ENCODE results near the gene NPHS2. TPM values are rescaled to one million over a fixed set of nuclear protein-coding genes. Genes with fewer than 3 reads are reported as not detected.

NPHS2 gene
- total RNA-seq, 1 experiment from 2014 or later, result not detected

GRCh38 chr1:179550746-179551682 is 24.7 kb downstream of the NPHS2 start:
- intact Hi-C loops (cut with micrococcal nuclease), result no loop called here
- Histone ChIP-seq H3K9ac (ENCODE audit: low read length) (no peak overlapping the region), H3K79me2 (ENCODE audit: insufficient read depth, low read length) (no peaks in the 10 kb centered on the region), H3K36me3 (ENCODE audit: control insufficient read depth in 1 of 2, insufficient read depth in 2 of 2, low read length in 2 of 2) (no peaks in the 10 kb centered on the region), H3K4me1 (ENCODE audit: control insufficient read depth in 1 of 2, insufficient read depth in 2 of 2, low read length in 2 of 2) (peaks cover 0 to 12% of the 10 kb centered on the region in 2 experiments; a peak in 1 of 4 replicates), H3K9me3 (ENCODE audit: control insufficient read depth in 1 of 2, insufficient read depth in 1 of 2, low read depth in 1 of 2, low read length in 2 of 2) (no peaks in the 10 kb centered on the region), H3K27ac (ENCODE audit: low read depth, low read length) (no peak overlapping the region), H3K9me2 (ENCODE audit: insufficient read depth) (no peaks in the 10 kb centered on the region), H3K4me2 (ENCODE audit: low read length) (0 out of 2 replicates have a peak overlapping the region, but pooled peaks have one; percentile 3), H3K27me3 (ENCODE audit: insufficient read depth, low read length) (no peaks in the 10 kb centered on the region), H2AFZ (ENCODE audit: low read depth, low read length, poor library complexity, severe bottlenecking) (no peak overlapping the region), H3K4me3 (replicated peaks in 1 of 2; ENCODE audit: low read depth in 1 of 2, low read length in 2 of 2) (no peak overlapping the region), H4K20me1 (ENCODE audit: insufficient read depth) (no peaks in the 10 kb centered on the region)
- BruUV-seq (replicated peaks), result no TSS peak
- TF ChIP-seq, protein P1, sequence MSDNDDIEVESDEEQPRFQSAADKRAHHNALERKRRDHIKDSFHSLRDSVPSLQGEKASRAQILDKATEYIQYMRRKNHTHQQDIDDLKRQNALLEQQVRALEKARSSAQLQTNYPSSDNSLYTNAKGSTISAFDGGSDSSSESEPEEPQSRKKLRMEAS (IDR thresholded peaks at IDR 0.05), result no peak
- TF ChIP-seq SRF (IDR thresholded peaks at IDR 0.05; ENCODE audit: low read depth) (no peak), TCF7L2 (IDR thresholded peaks at IDR 0.05; ENCODE audit: borderline replicate concordance, extremely low read depth, insufficient read depth, insufficient read length) (no peak), ELF1 (IDR thresholded peaks at IDR 0.05; ENCODE audit: borderline replicate concordance, low read depth) (no peak), SP1 (IDR thresholded peaks at IDR 0.05; ENCODE audit: low read depth) (no peak), EGR1 (IDR thresholded peaks at IDR 0.05; ENCODE audit: low read depth) (no peak), ZFX (IDR thresholded peaks at IDR 0.05) (no peak), EZH2 (IDR thresholded peaks at IDR 0.05) (no peak), ZNF274 (IDR thresholded peaks at IDR 0.05; ENCODE audit: low read depth, low read length) (no peak), EZH2phosphoT487 (IDR thresholded peaks at IDR 0.05; ENCODE audit: borderline replicate concordance) (no peak), FOSL1 (IDR thresholded peaks at IDR 0.05; ENCODE audit: low read depth) (peak; percentile 18; the same call in 1 of the 2 replicates), RAD21 (IDR thresholded peaks at IDR 0.05; ENCODE audit: low read depth) (no peak), CBX3 (IDR thresholded peaks at IDR 0.05; ENCODE audit: low read depth) (no peak), REST (IDR thresholded peaks at IDR 0.05; ENCODE audit: low read depth) (no peak), JUND (IDR thresholded peaks at IDR 0.05) (0 out of 2 replicates have a peak, but pooled peaks have one; percentile 12)
- TF ChIP-seq, protein P2, sequence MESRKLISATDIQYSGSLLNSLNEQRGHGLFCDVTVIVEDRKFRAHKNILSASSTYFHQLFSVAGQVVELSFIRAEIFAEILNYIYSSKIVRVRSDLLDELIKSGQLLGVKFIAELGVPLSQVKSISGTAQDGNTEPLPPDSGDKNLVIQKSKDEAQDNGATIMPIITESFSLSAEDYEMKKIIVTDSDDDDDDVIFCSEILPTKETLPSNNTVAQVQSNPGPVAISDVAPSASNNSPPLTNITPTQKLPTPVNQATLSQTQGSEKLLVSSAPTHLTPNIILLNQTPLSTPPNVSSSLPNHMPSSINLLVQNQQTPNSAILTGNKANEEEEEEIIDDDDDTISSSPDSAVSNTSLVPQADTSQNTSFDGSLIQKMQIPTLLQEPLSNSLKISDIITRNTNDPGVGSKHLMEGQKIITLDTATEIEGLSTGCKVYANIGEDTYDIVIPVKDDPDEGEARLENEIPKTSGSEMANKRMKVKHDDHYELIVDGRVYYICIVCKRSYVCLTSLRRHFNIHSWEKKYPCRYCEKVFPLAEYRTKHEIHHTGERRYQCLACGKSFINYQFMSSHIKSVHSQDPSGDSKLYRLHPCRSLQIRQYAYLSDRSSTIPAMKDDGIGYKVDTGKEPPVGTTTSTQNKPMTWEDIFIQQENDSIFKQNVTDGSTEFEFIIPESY (IDR thresholded peaks at IDR 0.05; ENCODE audit: extremely low read depth, insufficient replicate concordance, low read length), result no peak
- TF ChIP-seq, protein P3, sequence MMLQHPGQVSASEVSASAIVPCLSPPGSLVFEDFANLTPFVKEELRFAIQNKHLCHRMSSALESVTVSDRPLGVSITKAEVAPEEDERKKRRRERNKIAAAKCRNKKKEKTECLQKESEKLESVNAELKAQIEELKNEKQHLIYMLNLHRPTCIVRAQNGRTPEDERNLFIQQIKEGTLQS (IDR thresholded peaks at IDR 0.05), result no peak
- ChIA-PET CTCF (no interaction called here), RAD21 (ENCODE audit: low non-redundant PET in 1 of 2, low total read pairs in 2 of 2, uncharacterized antibody in 2 of 2, unreplicated experiment in 2 of 2) (no interaction called here), POLR2A (no interaction called here)
- ATAC-seq, result no peak; the same call in 1 of the 2 replicates
- no peak for DNase-seq (ENCODE audit: low read depth, low spot score)

All from HCT116 (cell line).